ENCODE data around the gene TPD52L2.

TPD52L2 gene

GRCh38 chr20:63930971-63931553, 66.0 kb downstream of the TPD52L2 start:
- no peak for DNase-seq (ENCODE audit: low read depth in 2 of 3, low spot score in 2 of 3)

GRCh38 chr20:63931735-63932134, 66.7 kb downstream of the TPD52L2 start:
- DNase-seq (ENCODE audit: low read depth in 2 of 3, low spot score in 2 of 3) = no peak

- no peak for DNase-seq (ENCODE audit: low read depth in 2 of 3, low spot score in 2 of 3)
Observed at GRCh38 chr20:63932606-63933160, 67.6 kb downstream of the TPD52L2 start.

GRCh38 chr20:63933646-63934045, 68.6 kb downstream of the TPD52L2 start:
- DNase-seq (ENCODE audit: low read depth in 2 of 3, low spot score in 2 of 3) = no peak

GRCh38 chr20:63934271-63935068, 69.4 kb downstream of the TPD52L2 start:
- DNase-seq (ENCODE audit: low read depth in 2 of 3, low spot score in 2 of 3) = no peak

- no peak for DNase-seq (ENCODE audit: low read depth in 2 of 3, low spot score in 2 of 3)
Observed at GRCh38 chr20:63935447-63935846, 70.4 kb downstream of the TPD52L2 start.

GRCh38 chr20:63937596-63937995, 72.5 kb downstream of the TPD52L2 start:
- DNase-seq (ENCODE audit: low read depth in 2 of 3, low spot score in 2 of 3) = no peak

GRCh38 chr20:63939061-63939935, 74.2 kb downstream of the TPD52L2 start:
- DNase-seq (ENCODE audit: low read depth in 2 of 3, low spot score in 2 of 3) = no peak

- DNase-seq (ENCODE audit: low read depth in 2 of 3, low spot score in 2 of 3) = no peak
Observed at GRCh38 chr20:63940071-63940471, 75.0 kb downstream of the TPD52L2 start.

GRCh38 chr20:63940472-63941266, 75.6 kb downstream of the TPD52L2 start:
- DNase-seq (ENCODE audit: low read depth in 2 of 3, low spot score in 2 of 3) = no peak

All from activated CD8-positive, alpha-beta memory T cell treated with anti-CD3 and anti-CD28 coated beads for 48 hours (primary cell).